ENCODE measurements around the gene CCNG2.

Gene CCNG2

DNA sequence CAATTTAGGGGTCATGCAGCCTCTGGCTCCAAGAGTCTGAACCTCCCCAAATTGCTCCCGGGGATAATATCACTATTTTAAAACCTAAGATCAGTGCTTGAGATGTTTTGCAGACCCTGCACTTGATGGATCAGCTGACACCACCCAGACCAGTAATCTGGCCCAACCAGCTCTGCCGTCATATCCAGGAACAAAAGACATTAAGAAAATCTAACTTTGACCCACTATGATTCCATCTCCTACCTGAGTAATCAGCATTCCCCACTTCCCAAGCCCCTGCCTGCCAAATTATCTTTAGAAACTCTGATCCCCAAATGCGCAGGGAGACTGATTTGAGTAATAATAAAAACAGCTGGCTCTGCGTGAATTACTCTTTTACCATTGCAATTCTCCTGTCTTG lies 34.4 kb upstream of the CCNG2 start:
- TF ChIP-seq, protein P1, sequence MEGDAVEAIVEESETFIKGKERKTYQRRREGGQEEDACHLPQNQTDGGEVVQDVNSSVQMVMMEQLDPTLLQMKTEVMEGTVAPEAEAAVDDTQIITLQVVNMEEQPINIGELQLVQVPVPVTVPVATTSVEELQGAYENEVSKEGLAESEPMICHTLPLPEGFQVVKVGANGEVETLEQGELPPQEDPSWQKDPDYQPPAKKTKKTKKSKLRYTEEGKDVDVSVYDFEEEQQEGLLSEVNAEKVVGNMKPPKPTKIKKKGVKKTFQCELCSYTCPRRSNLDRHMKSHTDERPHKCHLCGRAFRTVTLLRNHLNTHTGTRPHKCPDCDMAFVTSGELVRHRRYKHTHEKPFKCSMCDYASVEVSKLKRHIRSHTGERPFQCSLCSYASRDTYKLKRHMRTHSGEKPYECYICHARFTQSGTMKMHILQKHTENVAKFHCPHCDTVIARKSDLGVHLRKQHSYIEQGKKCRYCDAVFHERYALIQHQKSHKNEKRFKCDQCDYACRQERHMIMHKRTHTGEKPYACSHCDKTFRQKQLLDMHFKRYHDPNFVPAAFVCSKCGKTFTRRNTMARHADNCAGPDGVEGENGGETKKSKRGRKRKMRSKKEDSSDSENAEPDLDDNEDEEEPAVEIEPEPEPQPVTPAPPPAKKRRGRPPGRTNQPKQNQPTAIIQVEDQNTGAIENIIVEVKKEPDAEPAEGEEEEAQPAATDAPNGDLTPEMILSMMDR (IDR thresholded peaks at IDR 0.05; ENCODE audit: low read depth, low read length) = no peak
- H3K4me3 ChIP-seq (ENCODE audit: low read depth, low read length) = no peak overlapping the region

GRCh38 chr4:77123411-77123810 lies 33.6 kb upstream of the CCNG2 start:
- TF ChIP-seq, protein P1 (IDR thresholded peaks at IDR 0.05; ENCODE audit: low read depth, low read length) = no peak
- H3K4me3 ChIP-seq (ENCODE audit: low read depth, low read length) = no peak overlapping the region

DNA sequence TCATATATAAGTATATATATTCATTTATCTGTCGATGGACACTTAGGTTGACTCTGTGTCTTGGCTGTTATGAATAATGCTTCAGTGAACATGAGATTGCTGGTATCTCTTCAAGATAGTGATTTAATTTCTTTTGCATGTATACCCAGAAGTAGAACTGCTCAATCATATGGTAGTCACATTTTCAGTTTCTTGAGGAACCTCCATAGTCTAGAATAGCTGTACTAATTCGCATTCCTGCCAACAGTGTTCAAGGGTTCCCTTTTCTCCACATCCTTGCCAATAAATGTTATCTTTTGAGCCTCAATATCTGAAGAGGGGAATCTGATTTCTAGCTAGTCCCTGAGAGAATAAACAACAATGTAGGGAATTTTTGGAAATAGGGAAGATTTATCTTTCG lies 32.4 kb upstream of the CCNG2 start:
- no peak overlapping the region for H3K4me3 ChIP-seq (ENCODE audit: low read depth, low read length)
- TF ChIP-seq, protein P1 (IDR thresholded peaks at IDR 0.05; ENCODE audit: low read depth, low read length) = no peak

GRCh38 chr4:77125961-77126360 lies 31.0 kb upstream of the CCNG2 start:
- H3K4me3 ChIP-seq (ENCODE audit: low read depth, low read length) = no peak overlapping the region
- TF ChIP-seq, protein P1 (IDR thresholded peaks at IDR 0.05; ENCODE audit: low read depth, low read length) = no peak

DNA sequence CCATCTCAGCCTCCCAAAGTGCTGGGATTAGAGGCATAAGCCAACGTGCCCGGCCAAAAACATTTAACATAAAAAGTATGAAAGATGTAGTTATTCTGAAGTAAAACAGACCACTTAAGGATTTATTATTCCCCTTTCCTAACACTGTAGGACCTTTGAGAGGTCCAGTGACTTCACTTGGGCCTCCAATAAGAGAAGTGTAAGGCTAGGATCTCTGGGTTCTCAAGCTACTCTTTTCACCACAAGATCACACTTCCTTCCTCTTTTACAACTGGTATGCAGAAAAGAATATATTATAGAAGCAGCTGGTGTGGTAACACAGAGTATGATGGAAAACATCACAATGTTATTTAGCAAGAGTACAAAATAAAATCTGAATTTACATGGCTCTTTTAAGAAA lies 30.2 kb upstream of the CCNG2 start:
- TF ChIP-seq, protein P1 (IDR thresholded peaks at IDR 0.05; ENCODE audit: low read depth, low read length) = no peak
- no peak overlapping the region for H3K4me3 ChIP-seq (ENCODE audit: low read depth, low read length)

DNA sequence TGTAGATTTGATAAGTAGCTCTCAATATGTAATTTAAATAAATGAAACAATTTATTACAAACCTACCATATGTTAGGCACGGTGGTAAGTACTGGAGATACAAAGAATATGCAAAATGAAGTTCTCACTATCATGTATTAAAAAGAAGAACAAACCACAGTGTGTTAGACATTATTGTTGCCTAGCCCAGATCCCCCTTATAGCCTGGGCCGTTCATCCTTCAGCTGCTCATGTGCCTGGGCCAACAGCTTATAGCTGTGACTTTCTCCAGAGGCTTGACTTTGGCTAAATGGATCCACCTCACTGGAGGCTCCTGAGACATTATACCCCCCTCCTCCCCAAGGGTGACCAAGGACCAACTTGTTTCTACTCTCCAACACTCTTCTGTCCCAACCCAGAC lies 29.8 kb upstream of the CCNG2 start:
- TF ChIP-seq, protein P1 (IDR thresholded peaks at IDR 0.05; ENCODE audit: low read depth, low read length) = no peak
- no peak overlapping the region for H3K4me3 ChIP-seq (ENCODE audit: low read depth, low read length)

GRCh38 chr4:77127837-77128621 lies 29.0 kb upstream of the CCNG2 start:
- TF ChIP-seq, protein P1 (IDR thresholded peaks at IDR 0.05; ENCODE audit: low read depth, low read length) = no peak
- H3K4me3 ChIP-seq (ENCODE audit: low read depth, low read length) = no peak overlapping the region
